Liver (tissue), 3 donors: ENCODE data around the gene ANKRD31.

ENCODE experiments used
- FOXA1 ChIP-seq: IDR thresholded peaks from 2 replicates; pipeline ENCODE4 v1.6.1; 2016; ENCODE audit warnings: antibody characterized with exemption
- JUND ChIP-seq, 2 donors: IDR thresholded peaks; 2 replicates each; pipeline ENCODE4 v1.6.1; 2016; ENCODE audit warnings: antibody characterized with exemption in 2 of 2
- MAX ChIP-seq: IDR thresholded peaks from 2 replicates; pipeline ENCODE4 v1.6.1; 2016; ENCODE audit warnings: antibody characterized with exemption
- RAD21 ChIP-seq, 2 donors: IDR thresholded peaks; 2 replicates each; pipeline ENCODE4 v1.6.1; 2016; ENCODE audit warnings: antibody characterized with exemption in 2 of 2, mild to moderate bottlenecking in 2 of 2
- RXRA ChIP-seq, 2 donors: IDR thresholded peaks; 2 replicates each; pipeline ENCODE4 v1.6.1; 2017 to 2018; ENCODE audit warnings: antibody characterized with exemption in 2 of 2, mild to moderate bottlenecking in 1 of 2
- SP1 ChIP-seq: IDR thresholded peaks from 2 replicates; pipeline ENCODE4 v1.6.1; 2018; ENCODE audit warnings: antibody characterized with exemption, mild to moderate bottlenecking
- TAF1 ChIP-seq: conservative IDR thresholded peaks from 2 replicates; pipeline ENCODE4 v1.6.1; 2016; ENCODE audit warnings: antibody characterized with exemption, mild to moderate bottlenecking
- YY1 ChIP-seq: IDR thresholded peaks from 2 replicates; pipeline ENCODE4 v1.6.1; 2016; ENCODE audit warnings: antibody characterized with exemption, mild to moderate bottlenecking
- ZBTB33 ChIP-seq: IDR thresholded peaks from 2 replicates; pipeline ENCODE4 v1.6.1; 2016; ENCODE audit warnings: antibody characterized with exemption
- TF ChIP-seq, protein P1 (sequence below): fragments of 150-350 bp; IDR thresholded peaks from 2 replicates; pipeline ENCODE4 v1.5.1; 2017; ENCODE audit warnings: improper control_type of control experiment, low read depth, low read length; ENCODE audit not compliant: missing input control
- TF ChIP-seq, protein P2 (sequence below): IDR thresholded peaks from 2 replicates; pipeline ENCODE4 v1.6.1; 2016; ENCODE audit warnings: antibody characterized with exemption, mild to moderate bottlenecking
- donor health status: healthy.
- donor health status: healthy.

GRCh38 chr5:75067434-75067833 lies 169.2 kb downstream of the ANKRD31 start:
- TF ChIP-seq, protein P1, sequence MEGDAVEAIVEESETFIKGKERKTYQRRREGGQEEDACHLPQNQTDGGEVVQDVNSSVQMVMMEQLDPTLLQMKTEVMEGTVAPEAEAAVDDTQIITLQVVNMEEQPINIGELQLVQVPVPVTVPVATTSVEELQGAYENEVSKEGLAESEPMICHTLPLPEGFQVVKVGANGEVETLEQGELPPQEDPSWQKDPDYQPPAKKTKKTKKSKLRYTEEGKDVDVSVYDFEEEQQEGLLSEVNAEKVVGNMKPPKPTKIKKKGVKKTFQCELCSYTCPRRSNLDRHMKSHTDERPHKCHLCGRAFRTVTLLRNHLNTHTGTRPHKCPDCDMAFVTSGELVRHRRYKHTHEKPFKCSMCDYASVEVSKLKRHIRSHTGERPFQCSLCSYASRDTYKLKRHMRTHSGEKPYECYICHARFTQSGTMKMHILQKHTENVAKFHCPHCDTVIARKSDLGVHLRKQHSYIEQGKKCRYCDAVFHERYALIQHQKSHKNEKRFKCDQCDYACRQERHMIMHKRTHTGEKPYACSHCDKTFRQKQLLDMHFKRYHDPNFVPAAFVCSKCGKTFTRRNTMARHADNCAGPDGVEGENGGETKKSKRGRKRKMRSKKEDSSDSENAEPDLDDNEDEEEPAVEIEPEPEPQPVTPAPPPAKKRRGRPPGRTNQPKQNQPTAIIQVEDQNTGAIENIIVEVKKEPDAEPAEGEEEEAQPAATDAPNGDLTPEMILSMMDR, result no peak
- TF ChIP-seq YY1, result no peak
- no peak for TF ChIP-seq MAX
- TF ChIP-seq SP1, result no peak
- TF ChIP-seq TAF1, result no peak
- no peak for TF ChIP-seq FOXA1
- TF ChIP-seq ZBTB33, result no peak
- TF ChIP-seq, protein P2, sequence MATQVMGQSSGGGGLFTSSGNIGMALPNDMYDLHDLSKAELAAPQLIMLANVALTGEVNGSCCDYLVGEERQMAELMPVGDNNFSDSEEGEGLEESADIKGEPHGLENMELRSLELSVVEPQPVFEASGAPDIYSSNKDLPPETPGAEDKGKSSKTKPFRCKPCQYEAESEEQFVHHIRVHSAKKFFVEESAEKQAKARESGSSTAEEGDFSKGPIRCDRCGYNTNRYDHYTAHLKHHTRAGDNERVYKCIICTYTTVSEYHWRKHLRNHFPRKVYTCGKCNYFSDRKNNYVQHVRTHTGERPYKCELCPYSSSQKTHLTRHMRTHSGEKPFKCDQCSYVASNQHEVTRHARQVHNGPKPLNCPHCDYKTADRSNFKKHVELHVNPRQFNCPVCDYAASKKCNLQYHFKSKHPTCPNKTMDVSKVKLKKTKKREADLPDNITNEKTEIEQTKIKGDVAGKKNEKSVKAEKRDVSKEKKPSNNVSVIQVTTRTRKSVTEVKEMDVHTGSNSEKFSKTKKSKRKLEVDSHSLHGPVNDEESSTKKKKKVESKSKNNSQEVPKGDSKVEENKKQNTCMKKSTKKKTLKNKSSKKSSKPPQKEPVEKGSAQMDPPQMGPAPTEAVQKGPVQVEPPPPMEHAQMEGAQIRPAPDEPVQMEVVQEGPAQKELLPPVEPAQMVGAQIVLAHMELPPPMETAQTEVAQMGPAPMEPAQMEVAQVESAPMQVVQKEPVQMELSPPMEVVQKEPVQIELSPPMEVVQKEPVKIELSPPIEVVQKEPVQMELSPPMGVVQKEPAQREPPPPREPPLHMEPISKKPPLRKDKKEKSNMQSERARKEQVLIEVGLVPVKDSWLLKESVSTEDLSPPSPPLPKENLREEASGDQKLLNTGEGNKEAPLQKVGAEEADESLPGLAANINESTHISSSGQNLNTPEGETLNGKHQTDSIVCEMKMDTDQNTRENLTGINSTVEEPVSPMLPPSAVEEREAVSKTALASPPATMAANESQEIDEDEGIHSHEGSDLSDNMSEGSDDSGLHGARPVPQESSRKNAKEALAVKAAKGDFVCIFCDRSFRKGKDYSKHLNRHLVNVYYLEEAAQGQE, result no peak
- TF ChIP-seq RAD21 (IDR thresholded peaks at IDR 0.05), result no peak
- no peak for TF ChIP-seq JUND (IDR thresholded peaks at IDR 0.05)
- no peak for TF ChIP-seq RXRA (IDR thresholded peaks at IDR 0.05)
